Kidney (tissue), 14 donors: ENCODE measurements around the gene ZNF385C. TPM values are rescaled to one million over a fixed set of nuclear protein-coding genes. Genes with fewer than 3 reads are reported as not detected.
A peak's percentile ranks its signal among the peaks of the same experiment; 100 is the strongest.

Experiments
- DNase-seq, 5 donors: peaks; one replicate each; pipeline ENCODE4 v3.0.0-alpha.2; 2013 to 2020
- FAIRE-seq: peaks from 2 replicates; lab custom pipeline; 2012; peaks lifted over from hg19 to GRCh38; lab: Jason Lieb, UNC
- H3K27ac ChIP-seq, 2 donors: one replicate each; pipeline ENCODE4 v1.7.0; 2013; ENCODE audit warnings: low read depth in 2 of 2, low read length in 2 of 2, inconsistent platforms in 1 of 2
- H3K27me3 ChIP-seq: one replicate; pipeline ENCODE4 v1.7.1; 2013; ENCODE audit warnings: low read length, inconsistent platforms; ENCODE audit not compliant: control insufficient read depth, insufficient read depth
- H3K36me3 ChIP-seq, 3 donors: one replicate each; pipeline versions ENCODE4 v1.7.0 to v1.7.1; 2013; ENCODE audit warnings: low read length in 3 of 3, control low read depth in 1 of 3, inconsistent platforms in 1 of 3; ENCODE audit not compliant: insufficient read depth in 3 of 3, control insufficient read depth in 2 of 3
- H3K4me1 ChIP-seq, 3 donors: one replicate each; pipeline versions ENCODE4 v1.7.0 to v1.7.1; 2013; ENCODE audit warnings: low read length in 3 of 3, inconsistent platforms in 1 of 3, low read depth in 1 of 3; ENCODE audit not compliant: control insufficient read depth in 2 of 3, insufficient read depth in 2 of 3
- H3K4me3 ChIP-seq, 3 donors: one replicate each; pipeline versions ENCODE4 v1.7.0 to v1.8.1; 2013; ENCODE audit warnings: low read length in 3 of 3, control low read depth in 1 of 3, inconsistent platforms in 1 of 3
- H3K9ac ChIP-seq, 3 donors: one replicate each; pipeline versions ENCODE4 v1.7.0 to v1.7.1; 2013; ENCODE audit warnings: low read length in 3 of 3, control low read depth in 1 of 3, inconsistent platforms in 1 of 3
- H3K9me3 ChIP-seq, 3 donors: one replicate each; pipeline versions ENCODE4 v1.7.0 to v1.7.1; 2013; ENCODE audit warnings: low read length in 3 of 3, control low read depth in 1 of 3, inconsistent platforms in 1 of 3; ENCODE audit not compliant: control insufficient read depth in 2 of 3, insufficient read depth in 1 of 3
- intact Hi-C: fragments of 100-400 bp; cut with DNase I; formaldehyde crosslinking; loops from one replicate; pipeline ENCODE4 v1.11.1; 2022
- polyA plus RNA-seq: library from polyadenylated mRNA; stranded (reverse); fragments of 350-450 nt; fragmentation: Illumina TruSeq; extraction: RNeasy Lipid Tissue Mini Kit (QIAGEN cat#74804); gene quantifications from one replicate; pipeline ENCODE4 v1.2.3, GENCODE V29; 2014; ENCODE audit warnings: low read depth, low replicate concordance; ENCODE audit not compliant: insufficient read depth
- total RNA-seq: library from RNA; stranded (reverse); fragmentation: NEBNext Ultra II Directional; extraction: Animal tissue kit (Norgen Biotek cat#: 25700); gene quantifications from one replicate; pipeline ENCODE4 v1.2.1, GENCODE V29; 2021
- TF ChIP-seq, protein P1 (sequence below): IDR thresholded peaks from 3 replicates; pipeline ENCODE4 v1.5.1; 2012; ENCODE audit warnings: mild to moderate bottlenecking, moderate library complexity, borderline replicate concordance; ENCODE audit not compliant: insufficient read depth; ENCODE audit errors: extremely low read depth
- donor health status: control.
- donor health status: control.
- donor health status: control.
- donor health status: control.
- donor health status: control.
- donor health status: DM: yes; HTN: yes; CAD: no.
- donor health status: Normal renal cell carcinoma (clear cell type).

Gene ZNF385C
- total and polyA plus RNA-seq, 2 donors from 2014 or later: 1.1 to 1.2 TPM

DNA sequence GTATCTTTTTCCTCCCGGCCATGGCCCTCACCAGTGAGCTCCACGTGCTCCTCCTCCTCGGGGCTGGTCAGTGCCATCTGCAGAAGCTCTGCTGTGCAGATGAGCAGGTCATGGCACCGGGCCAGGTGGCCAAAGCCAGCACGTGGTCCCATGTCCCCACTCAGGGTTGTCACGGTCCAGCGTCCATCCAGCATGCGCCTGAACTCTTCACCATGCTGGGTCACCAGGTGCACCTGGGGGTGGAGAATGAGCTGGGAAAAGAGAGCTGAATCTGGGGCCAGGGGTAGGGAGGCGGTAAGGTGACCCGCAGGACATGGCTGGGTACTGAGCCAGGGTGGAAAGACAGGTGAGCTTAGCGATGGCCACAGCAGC is 13.0 kb upstream of the ZNF385C start:
- Histone ChIP-seq H3K9ac (peak overlapping the region in 1 of 3 donors; percentile 75), H3K36me3 (peaks cover 0 to 11% (median 2%) of the 10 kb centered on the region in 3 donors), H3K4me1 (peaks cover 0 to 22% (median 13%) of the 10 kb centered on the region in 3 donors), H3K9me3 (no peaks in the 10 kb centered on the region), H3K27me3 (no peaks in the 10 kb centered on the region), H3K27ac (peak overlapping the region; percentile 89 to 92), H3K4me3 (peak overlapping the region in 1 of 3 donors; percentile 73)
- DNase-seq (peak in 1 of 5 donors; percentile 45), FAIRE-seq (no peak)
- intact Hi-C loops: no loop called here
- TF ChIP-seq, protein P1, sequence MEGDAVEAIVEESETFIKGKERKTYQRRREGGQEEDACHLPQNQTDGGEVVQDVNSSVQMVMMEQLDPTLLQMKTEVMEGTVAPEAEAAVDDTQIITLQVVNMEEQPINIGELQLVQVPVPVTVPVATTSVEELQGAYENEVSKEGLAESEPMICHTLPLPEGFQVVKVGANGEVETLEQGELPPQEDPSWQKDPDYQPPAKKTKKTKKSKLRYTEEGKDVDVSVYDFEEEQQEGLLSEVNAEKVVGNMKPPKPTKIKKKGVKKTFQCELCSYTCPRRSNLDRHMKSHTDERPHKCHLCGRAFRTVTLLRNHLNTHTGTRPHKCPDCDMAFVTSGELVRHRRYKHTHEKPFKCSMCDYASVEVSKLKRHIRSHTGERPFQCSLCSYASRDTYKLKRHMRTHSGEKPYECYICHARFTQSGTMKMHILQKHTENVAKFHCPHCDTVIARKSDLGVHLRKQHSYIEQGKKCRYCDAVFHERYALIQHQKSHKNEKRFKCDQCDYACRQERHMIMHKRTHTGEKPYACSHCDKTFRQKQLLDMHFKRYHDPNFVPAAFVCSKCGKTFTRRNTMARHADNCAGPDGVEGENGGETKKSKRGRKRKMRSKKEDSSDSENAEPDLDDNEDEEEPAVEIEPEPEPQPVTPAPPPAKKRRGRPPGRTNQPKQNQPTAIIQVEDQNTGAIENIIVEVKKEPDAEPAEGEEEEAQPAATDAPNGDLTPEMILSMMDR: no peak

GRCh38 chr17:42110301-42111264 is 12.3 kb upstream of the ZNF385C start:
- H3K36me3 ChIP-seq: peaks cover 0 to 11% (median 2%) of the 10 kb centered on the region in 3 donors
- H3K27ac ChIP-seq: no peak overlapping the region
- H3K4me1 ChIP-seq: peaks cover 0 to 22% (median 13%) of the 10 kb centered on the region in 3 donors
- no peak overlapping the region for H3K9ac ChIP-seq
- DNase-seq (no peak), FAIRE-seq (no peak)
- no peaks in the 10 kb centered on the region for H3K9me3 ChIP-seq
- TF ChIP-seq, protein P1: no peak
- H3K4me3 ChIP-seq: no peak overlapping the region
- H3K27me3 ChIP-seq: no peaks in the 10 kb centered on the region
- intact Hi-C loops: no loop called here

DNA sequence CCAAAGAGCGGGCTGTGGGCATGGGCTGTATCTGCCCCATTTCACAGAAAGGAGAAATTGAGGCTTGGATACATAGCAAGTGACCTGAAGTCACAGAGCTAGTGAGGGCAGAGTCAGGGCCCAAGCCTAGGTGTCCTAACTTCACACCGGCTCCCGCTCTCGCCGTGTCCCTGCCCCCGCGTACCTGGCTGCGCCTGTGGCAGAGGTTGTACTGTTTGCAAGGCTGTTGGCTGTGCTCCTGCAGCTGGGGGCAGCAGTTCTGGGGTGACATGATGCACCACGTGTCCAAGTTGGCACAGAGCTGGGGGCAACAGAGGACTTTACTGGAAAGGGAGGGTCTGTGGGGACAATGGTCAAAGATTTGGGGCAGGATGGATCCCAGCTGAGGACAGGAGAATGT is 10.8 kb upstream of the ZNF385C start:
- Histone ChIP-seq H3K9ac (no peak overlapping the region), H3K9me3 (no peaks in the 10 kb centered on the region), H3K4me3 (no peak overlapping the region), H3K27me3 (no peaks in the 10 kb centered on the region), H3K4me1 (peaks cover 0 to 22% (median 13%) of the 10 kb centered on the region in 3 donors), H3K27ac (no peak overlapping the region), H3K36me3 (peaks cover 0 to 19% (median 0%) of the 10 kb centered on the region in 3 donors)
- TF ChIP-seq, protein P1: no peak
- intact Hi-C loops: no loop called here
- FAIRE-seq: no peak
- DNase-seq: peak in 1 of 5 donors; percentile 66
